ENCODE results near the gene P2RX5. TPM values are rescaled to one million over a fixed set of nuclear protein-coding genes. Genes with fewer than 3 reads are reported as not detected.

Gene P2RX5
- total RNA-seq, 1 donor from 2014 or later: 6.0 TPM

DNA sequence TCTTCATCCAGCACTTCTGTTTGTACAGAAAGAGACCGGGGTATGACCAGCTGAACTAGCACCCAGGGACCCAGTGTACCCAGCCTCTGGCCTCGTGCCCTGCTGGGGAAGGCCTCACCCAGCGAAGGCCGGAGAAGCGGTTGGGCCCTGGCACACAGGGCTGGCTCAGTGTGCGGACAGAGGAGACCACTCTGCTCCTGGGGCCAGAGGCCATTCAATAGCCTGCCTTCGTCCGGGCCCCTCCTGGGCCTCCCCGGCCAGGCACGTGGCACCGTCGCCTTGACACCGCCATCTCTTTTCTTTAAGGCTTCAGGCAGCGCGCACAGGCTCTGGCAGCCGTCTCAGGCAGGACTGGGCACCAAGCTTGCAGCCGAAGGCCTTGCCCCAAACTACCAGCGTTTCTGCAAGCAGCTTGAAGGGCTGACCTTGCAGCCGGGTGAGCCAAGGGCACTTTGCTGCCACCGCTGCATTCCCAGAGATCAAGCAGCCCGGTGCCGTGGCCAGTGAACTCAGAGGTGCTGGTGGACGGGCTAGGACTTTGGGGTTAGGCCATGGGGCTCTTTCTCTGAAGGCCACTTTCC, 35.6 kb downstream of the P2RX5 start:
- Histone ChIP-seq H3K36me3 (ENCODE audit: control insufficient read depth, insufficient read depth, low read length) (peaks cover 3% of the 10 kb centered on the region), H3K27me3 (ENCODE audit: control insufficient read depth, insufficient read depth, low read length) (no peaks in the 10 kb centered on the region), H3K4me3 (ENCODE audit: low read depth, low read length) (no peak overlapping the region)
- no peak for DNase-seq (ENCODE audit: low read depth)
- TF ChIP-seq, protein P1, sequence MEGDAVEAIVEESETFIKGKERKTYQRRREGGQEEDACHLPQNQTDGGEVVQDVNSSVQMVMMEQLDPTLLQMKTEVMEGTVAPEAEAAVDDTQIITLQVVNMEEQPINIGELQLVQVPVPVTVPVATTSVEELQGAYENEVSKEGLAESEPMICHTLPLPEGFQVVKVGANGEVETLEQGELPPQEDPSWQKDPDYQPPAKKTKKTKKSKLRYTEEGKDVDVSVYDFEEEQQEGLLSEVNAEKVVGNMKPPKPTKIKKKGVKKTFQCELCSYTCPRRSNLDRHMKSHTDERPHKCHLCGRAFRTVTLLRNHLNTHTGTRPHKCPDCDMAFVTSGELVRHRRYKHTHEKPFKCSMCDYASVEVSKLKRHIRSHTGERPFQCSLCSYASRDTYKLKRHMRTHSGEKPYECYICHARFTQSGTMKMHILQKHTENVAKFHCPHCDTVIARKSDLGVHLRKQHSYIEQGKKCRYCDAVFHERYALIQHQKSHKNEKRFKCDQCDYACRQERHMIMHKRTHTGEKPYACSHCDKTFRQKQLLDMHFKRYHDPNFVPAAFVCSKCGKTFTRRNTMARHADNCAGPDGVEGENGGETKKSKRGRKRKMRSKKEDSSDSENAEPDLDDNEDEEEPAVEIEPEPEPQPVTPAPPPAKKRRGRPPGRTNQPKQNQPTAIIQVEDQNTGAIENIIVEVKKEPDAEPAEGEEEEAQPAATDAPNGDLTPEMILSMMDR (IDR thresholded peaks at IDR 0.05; ENCODE audit: insufficient read depth, low read length, poor library complexity, severe bottlenecking): no peak

DNA sequence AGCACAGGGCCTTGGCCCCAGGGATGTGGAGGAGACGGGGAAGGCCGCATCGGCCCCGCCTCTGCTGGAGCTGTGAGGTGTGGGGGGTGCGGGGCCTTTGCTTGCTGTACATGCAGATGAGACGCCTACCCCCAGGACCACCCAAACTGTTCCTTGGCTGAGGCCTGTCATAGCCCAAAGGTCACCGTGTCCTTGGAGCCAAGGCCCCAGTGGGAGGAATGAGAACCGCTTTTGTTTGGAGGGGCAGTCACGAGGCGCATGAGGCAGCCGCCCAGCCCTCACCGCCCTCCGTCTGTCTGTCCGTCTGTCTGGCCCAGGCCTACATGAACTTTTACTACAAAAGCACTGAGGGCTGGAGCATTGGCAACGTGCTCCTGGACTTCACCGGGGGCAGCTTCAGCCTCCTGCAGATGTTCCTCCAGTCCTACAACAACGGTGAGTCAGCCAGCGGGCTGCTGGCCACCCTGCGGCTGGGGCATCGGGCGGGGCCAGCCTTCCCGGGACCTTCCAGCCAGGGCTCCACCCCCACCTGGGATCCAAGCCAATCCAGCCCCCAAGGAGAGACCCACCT, 36.3 kb downstream of the P2RX5 start:
- TF ChIP-seq, protein P1 (IDR thresholded peaks at IDR 0.05; ENCODE audit: insufficient read depth, low read length, poor library complexity, severe bottlenecking): no peak
- no peaks in the 10 kb centered on the region for H3K27me3 ChIP-seq (ENCODE audit: control insufficient read depth, insufficient read depth, low read length)
- no peak overlapping the region for H3K4me3 ChIP-seq (ENCODE audit: low read depth, low read length)
- no peak for DNase-seq (ENCODE audit: low read depth)
- peaks cover 3% of the 10 kb centered on the region for H3K36me3 ChIP-seq (ENCODE audit: control insufficient read depth, insufficient read depth, low read length)

- H3K36me3 ChIP-seq (ENCODE audit: control insufficient read depth, insufficient read depth, low read length): peaks cover 3% of the 10 kb centered on the region
- no peak for DNase-seq (ENCODE audit: low read depth)
- H3K27me3 ChIP-seq (ENCODE audit: control insufficient read depth, insufficient read depth, low read length): no peaks in the 10 kb centered on the region
- TF ChIP-seq, protein P1 (IDR thresholded peaks at IDR 0.05; ENCODE audit: insufficient read depth, low read length, poor library complexity, severe bottlenecking): no peak
- no peak overlapping the region for H3K4me3 ChIP-seq (ENCODE audit: low read depth, low read length)
These were observed 37.0 kb downstream of the P2RX5 start for GRCh38 chr17:3658784-3659449.

GRCh38 chr17:3657874-3658783, 37.8 kb downstream of the P2RX5 start:
- TF ChIP-seq, protein P1 (IDR thresholded peaks at IDR 0.05; ENCODE audit: insufficient read depth, low read length, poor library complexity, severe bottlenecking): no peak
- no peak for DNase-seq (ENCODE audit: low read depth)
- Histone ChIP-seq H3K27me3 (ENCODE audit: control insufficient read depth, insufficient read depth, low read length) (no peaks in the 10 kb centered on the region), H3K4me3 (ENCODE audit: low read depth, low read length) (no peak overlapping the region), H3K36me3 (ENCODE audit: control insufficient read depth, insufficient read depth, low read length) (peaks cover 1% of the 10 kb centered on the region)

- H3K36me3 ChIP-seq (ENCODE audit: control insufficient read depth, insufficient read depth, low read length): peaks cover 1% of the 10 kb centered on the region
- TF ChIP-seq, protein P1 (IDR thresholded peaks at IDR 0.05; ENCODE audit: insufficient read depth, low read length, poor library complexity, severe bottlenecking): no peak
- no peaks in the 10 kb centered on the region for H3K27me3 ChIP-seq (ENCODE audit: control insufficient read depth, insufficient read depth, low read length)
- H3K4me3 ChIP-seq (ENCODE audit: low read depth, low read length): no peak overlapping the region
- no peak for DNase-seq (ENCODE audit: low read depth)
These were observed 38.4 kb downstream of the P2RX5 start for GRCh38 chr17:3657588-3657869.
